Gastrocnemius medialis (tissue), 4 donors: ENCODE measurements around the gene AKAIN1.

Source experiments
- CTCF ChIP-seq, 5 experiments: fragments of 450-650 bp in 3 of 5; fragments of 200-600 bp in 2 of 5; sonication (generic) in 2 of 5; IDR thresholded peaks in 4 of 5; conservative IDR thresholded peaks in 1 of 5; 1 replicate in 4 of 5; 2 replicates in 1 of 5; pipeline ENCODE4 v1.5.1; 2016 to 2019; ENCODE audit warnings: antibody characterized with exemption in 5 of 5, mild to moderate bottlenecking in 3 of 5, moderate library complexity in 3 of 5
- POLR2A ChIP-seq, 2 donors: fragments of 450-650 bp; IDR thresholded peaks; one replicate each; pipeline ENCODE4 v1.6.1; 2017; ENCODE audit warnings: antibody characterized with exemption in 2 of 2, mild to moderate bottlenecking in 2 of 2, moderate library complexity in 2 of 2

GRCh38 chr18:5145168-5145825 is 51.8 kb downstream of the AKAIN1 start:
- no peak for TF ChIP-seq CTCF (IDR thresholded peaks at IDR 0.05 in 4 of 5, conservative IDR thresholded peaks at IDR 0.05 in 1 of 5)
- no peak for TF ChIP-seq POLR2A (IDR thresholded peaks at IDR 0.05)
